GM12874 (cell line): ENCODE data around the gene MYOM1.

Source experiments
- CTCF ChIP-seq: IDR thresholded peaks from 2 replicates; pipeline ENCODE4 v1.5.1; 2011; ENCODE audit warnings: low read depth, mild to moderate bottlenecking, control low read depth, low read length, moderate library complexity; ENCODE audit not compliant: insufficient read depth

Gene MYOM1

GRCh38 chr18:3262234-3263131 is 42.7 kb upstream of the MYOM1 start:
- TF ChIP-seq CTCF = no peak

GRCh38 chr18:3261373-3262233 is 41.8 kb upstream of the MYOM1 start, which contains the start of gene MYL12B:
TSS of gene MYL12B (plus strand) at chr18:3262133. CDS start at chr18:3272899, 10,766 bp downstream.
- no peak for TF ChIP-seq CTCF

- no peak for TF ChIP-seq CTCF
Measured at GRCh38 chr18:3260995-3261372, 41.2 kb upstream of the MYOM1 start.

- no peak for TF ChIP-seq CTCF
Measured at GRCh38 chr18:3257627-3258120, 37.9 kb upstream of the MYOM1 start.

- no peak for TF ChIP-seq CTCF
Measured at GRCh38 chr18:3256693-3257626, 37.2 kb upstream of the MYOM1 start.

- TF ChIP-seq CTCF = no peak
Measured at GRCh38 chr18:3255611-3256165, 35.9 kb upstream of the MYOM1 start.
